ENCODE measurements around the gene SUPT16H. TPM values are rescaled to one million over a fixed set of nuclear protein-coding genes. Genes with fewer than 3 reads are reported as not detected.
A peak's percentile ranks its signal among the peaks of the same experiment; 100 is the strongest.

SUPT16H gene
- total and polyA plus RNA-seq, 10 of the 15 experiments (the other 5 are each of a cell fraction or from before 2014, with no cell fraction given): 90.7 to 201 (median 121) TPM

DNA sequence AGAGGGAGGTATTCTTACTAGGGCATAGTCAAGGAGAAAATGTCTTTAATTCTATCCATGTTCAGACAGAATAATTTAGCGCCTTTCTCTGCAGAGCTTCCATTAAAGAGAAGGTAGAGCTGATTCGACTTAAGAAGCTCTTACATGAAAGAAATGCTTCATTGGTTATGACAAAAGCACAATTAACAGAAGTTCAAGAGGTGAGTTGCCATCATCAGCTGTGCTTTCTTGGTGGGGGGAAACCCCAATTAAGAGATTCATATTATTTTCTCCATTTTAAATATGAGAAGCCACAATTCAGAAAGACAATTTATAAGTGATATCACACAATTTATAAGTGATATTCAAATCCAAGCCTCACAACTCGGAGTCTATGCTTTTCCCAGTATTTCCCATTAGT is 76.2 kb downstream of the SUPT16H start:
- ChIA-PET CTCF (interaction anchor here (1.0 to 1.4 kb wide), 3 partner anchors 42 to 192 kb away, joined by 3 to 6 read pairs (median 3); no protein-coding TSS in a partner anchor), POLR2A (interaction anchor here (0.7 to 2.6 kb wide), 8 partner anchors 8 to 78 kb away, joined by 3 to 13 read pairs (median 4); no protein-coding TSS in a partner anchor), RAD21 (ENCODE audit: unreplicated experiment) (interaction anchor here (0.6 to 2.8 kb wide), 13 partner anchors 8 to 240 kb away, joined by 3 to 18 read pairs (median 4); no protein-coding TSS in a partner anchor), SMC1A (ENCODE audit: uncharacterized antibody, unreplicated experiment) (interaction anchor here (0.7 to 1.8 kb wide), 13 partner anchors 10 to 136 kb away, joined by 3 to 15 read pairs (median 4); partner anchors contain the start of gene SUPT16H)
- H2AFZ ChIP-seq (ENCODE audit: control insufficient read depth, low read depth, low read length): peak overlapping the region; percentile 9; the same call in 1 of the 2 replicates
- H3K4me1 ChIP-seq (ENCODE audit: control insufficient read depth, insufficient read depth, low read length): peaks cover 15% of the 10 kb centered on the region
- TF ChIP-seq NR2F1 (conservative IDR thresholded peaks at IDR 0.05) (peak; percentile 78), RBBP5 (conservative IDR thresholded peaks at IDR 0.05) (no peak), ZNF687 (IDR thresholded peaks at IDR 0.05) (no peak), NFYB (IDR thresholded peaks at IDR 0.05; ENCODE audit: insufficient read depth, low read depth, low read length) (no peak), CBFB (IDR thresholded peaks at IDR 0.05; ENCODE audit: low read depth) (no peak), CEBPB (IDR thresholded peaks at IDR 0.05; ENCODE audit: borderline replicate concordance in 1 of 2, low read depth in 2 of 2, low read length in 2 of 2) (no peak), MTA2 (IDR thresholded peaks at IDR 0.05; ENCODE audit: low read depth) (peak; percentile 56; the same call in 1 of the 2 replicates), CREB1 (IDR thresholded peaks at IDR 0.05; ENCODE audit: low read depth) (no peak), SIN3A (IDR thresholded peaks at IDR 0.05; ENCODE audit: low read depth, low read length) (0 out of 2 replicates have a peak, but pooled peaks have one; percentile 38), CBX3 (IDR thresholded peaks at IDR 0.05; ENCODE audit: borderline replicate concordance, low read depth) (no peak), SMC3 (IDR thresholded peaks at IDR 0.05; ENCODE audit: borderline replicate concordance, low read length) (no peak), RFX5 (IDR thresholded peaks at IDR 0.05; ENCODE audit: low read depth, low read length) (no peak), SREBF1 (IDR thresholded peaks at IDR 0.05; ENCODE audit: low read length) (no peak), TAF1 (IDR thresholded peaks at IDR 0.05; ENCODE audit: borderline replicate concordance, low read depth, low read length) (no peak), NFYA (IDR thresholded peaks at IDR 0.05; ENCODE audit: borderline replicate concordance, low read depth, low read length) (no peak)
- TF ChIP-seq, protein P1, sequence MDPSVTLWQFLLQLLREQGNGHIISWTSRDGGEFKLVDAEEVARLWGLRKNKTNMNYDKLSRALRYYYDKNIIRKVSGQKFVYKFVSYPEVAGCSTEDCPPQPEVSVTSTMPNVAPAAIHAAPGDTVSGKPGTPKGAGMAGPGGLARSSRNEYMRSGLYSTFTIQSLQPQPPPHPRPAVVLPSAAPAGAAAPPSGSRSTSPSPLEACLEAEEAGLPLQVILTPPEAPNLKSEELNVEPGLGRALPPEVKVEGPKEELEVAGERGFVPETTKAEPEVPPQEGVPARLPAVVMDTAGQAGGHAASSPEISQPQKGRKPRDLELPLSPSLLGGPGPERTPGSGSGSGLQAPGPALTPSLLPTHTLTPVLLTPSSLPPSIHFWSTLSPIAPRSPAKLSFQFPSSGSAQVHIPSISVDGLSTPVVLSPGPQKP (IDR thresholded peaks at IDR 0.05; ENCODE audit: low read depth, low read length): no peak
- TF ChIP-seq, protein P2, sequence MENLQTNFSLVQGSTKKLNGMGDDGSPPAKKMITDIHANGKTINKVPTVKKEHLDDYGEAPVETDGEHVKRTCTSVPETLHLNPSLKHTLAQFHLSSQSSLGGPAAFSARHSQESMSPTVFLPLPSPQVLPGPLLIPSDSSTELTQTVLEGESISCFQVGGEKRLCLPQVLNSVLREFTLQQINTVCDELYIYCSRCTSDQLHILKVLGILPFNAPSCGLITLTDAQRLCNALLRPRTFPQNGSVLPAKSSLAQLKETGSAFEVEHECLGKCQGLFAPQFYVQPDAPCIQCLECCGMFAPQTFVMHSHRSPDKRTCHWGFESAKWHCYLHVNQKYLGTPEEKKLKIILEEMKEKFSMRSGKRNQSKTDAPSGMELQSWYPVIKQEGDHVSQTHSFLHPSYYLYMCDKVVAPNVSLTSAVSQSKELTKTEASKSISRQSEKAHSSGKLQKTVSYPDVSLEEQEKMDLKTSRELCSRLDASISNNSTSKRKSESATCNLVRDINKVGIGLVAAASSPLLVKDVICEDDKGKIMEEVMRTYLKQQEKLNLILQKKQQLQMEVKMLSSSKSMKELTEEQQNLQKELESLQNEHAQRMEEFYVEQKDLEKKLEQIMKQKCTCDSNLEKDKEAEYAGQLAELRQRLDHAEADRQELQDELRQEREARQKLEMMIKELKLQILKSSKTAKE (IDR thresholded peaks at IDR 0.05; ENCODE audit: low read depth, poor library complexity, severe bottlenecking): no peak
- H3K9me3 ChIP-seq (replicated peaks; ENCODE audit: control insufficient read depth, insufficient read depth, low read length): no peaks in the 10 kb centered on the region
- intact Hi-C loops (cut with micrococcal nuclease; ENCODE audit: unreplicated experiment) (loop anchor here (1.0 kb wide), 1 partner anchor 41 kb away; no protein-coding TSS in a partner anchor), in situ Hi-C loops (cut with MboI) (no loop called here)
- 31% methylated on average over 3 of the region's 3 CpGs for WGBS (ENCODE audit: insufficient coverage, insufficient replicate concordance, low lambda C conversion rate, missing lambda C conversion rate)
- DNase-seq (ENCODE audit: low read depth, low spot score): no peak
- H3K4me2 ChIP-seq (ENCODE audit: control insufficient read depth, insufficient read depth): peak overlapping the region; percentile 95
- H3K9ac ChIP-seq (ENCODE audit: control insufficient read depth, insufficient read depth, low read length): no peak overlapping the region
- no peaks in the 10 kb centered on the region for H3K36me3 ChIP-seq (ENCODE audit: control insufficient read depth in 2 of 2, insufficient read depth in 2 of 2, low read length in 1 of 2)
- H3K27ac ChIP-seq (ENCODE audit: control insufficient read depth, insufficient read depth): peak overlapping the region; percentile 79
- no TSS peak for BruUV-seq (replicated peaks)
- no peaks in the 10 kb centered on the region for H4K20me1 ChIP-seq (ENCODE audit: control insufficient read depth, insufficient read depth)
- no peak for FAIRE-seq
- peak; percentile 34 for ATAC-seq
- no peaks in the 10 kb centered on the region for H3K27me3 ChIP-seq (replicated peaks in 1 of 2; ENCODE audit: control insufficient read depth in 2 of 2, insufficient read depth in 2 of 2, low read length in 1 of 2)
- peak overlapping the region; percentile 70; the same call in 1 of the 2 replicates for H3K4me3 ChIP-seq
- H3K79me2 ChIP-seq (ENCODE audit: control insufficient read depth, insufficient read depth, low read length): no peaks in the 10 kb centered on the region
